Mucosa of descending colon (tissue), 3 donors: ENCODE measurements around the gene FBXO31. TPM values are rescaled to one million over a fixed set of nuclear protein-coding genes. Genes with fewer than 3 reads are reported as not detected.
A peak's percentile ranks its signal among the peaks of the same experiment; 100 is the strongest.

ENCODE experiments used
- ATAC-seq: fragments of 200-7000 bp; cut with Tn5 transposase; one replicate; pipeline ENCODE4 v1.9.1; 2020; ENCODE audit warnings: mild to moderate bottlenecking, moderate library complexity
- DNase-seq, 3 donors: peaks; one replicate each; pipeline ENCODE4 v3.0.0-alpha.2; 2020
- H3K36me3 ChIP-seq: fragments of 200-600 bp; one replicate; pipeline ENCODE4 v1.8.0; 2021; ENCODE audit warnings: low read depth, mild to moderate bottlenecking
- H3K4me1 ChIP-seq: fragments of 200-600 bp; one replicate; pipeline ENCODE4 v1.8.0; 2021; ENCODE audit warnings: low read depth, mild to moderate bottlenecking
- H3K4me3 ChIP-seq: fragments of 200-600 bp; one replicate; pipeline ENCODE4 v1.8.0; 2021; ENCODE audit warnings: mild to moderate bottlenecking
- H3K9me3 ChIP-seq: fragments of 200-600 bp; one replicate; pipeline ENCODE4 v1.8.0; 2021; ENCODE audit warnings: mild to moderate bottlenecking
- intact Hi-C, 2 donors: fragments of 100-400 bp; cut with DNase I in 1 of 2; cut with micrococcal nuclease in 1 of 2; formaldehyde crosslinking; loops; one replicate each; pipeline versions ENCODE4 v1.11.0 to v1.11.1; 2022; cut with DNase I, micrococcal nuclease
- total RNA-seq, 3 donors: library from RNA; stranded (reverse); fragmentation: NEBNext Ultra II Directional in 2 of 3; extraction: Animal tissue kit (Norgen Biotek cat#: 25700) in 2 of 3; gene quantifications; one replicate each; pipeline versions ENCODE4 v1.2.1 to v1.2.4, GENCODE V29; 2021 to 2023
- TF ChIP-seq, protein P1 (sequence below): fragments of 200-600 bp; IDR thresholded peaks from one replicate; pipeline ENCODE4 v1.8.0; 2022; ENCODE audit warnings: antibody characterized with exemption, mild to moderate bottlenecking
- donor health status: DM: no; HTN: no; CAD: no; lungs with moderate emphysema.
- donor health status: DM: no; HTN: no; CAD: no.
- donor health status: DM: no; HTN: yes; CAD: no.

FBXO31 gene
- total RNA-seq, 3 donors from 2014 or later = 54.2 to 104 (median 63.9) TPM

DNA sequence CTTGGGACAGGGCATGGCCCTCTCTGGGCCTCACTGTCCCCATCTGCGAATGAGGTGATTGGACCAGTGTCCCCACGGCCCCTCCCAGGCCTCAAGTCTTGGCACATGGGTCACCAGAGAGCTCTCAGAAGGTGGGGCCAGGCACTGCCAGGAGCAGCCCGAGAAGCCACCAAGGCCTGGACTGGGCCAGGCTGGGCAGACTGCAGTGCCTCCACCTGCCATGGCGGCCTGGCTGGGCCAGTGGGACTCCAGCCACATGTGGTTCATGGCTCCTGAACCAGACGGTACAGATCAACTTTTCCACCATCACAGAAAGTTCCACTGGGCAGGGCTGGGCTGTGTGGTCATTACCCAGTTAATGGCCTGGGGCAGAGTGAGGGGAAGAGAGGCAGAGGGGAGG, 86.2 kb downstream of the FBXO31 start:
- intact Hi-C loops = no loop called here
- TF ChIP-seq, protein P1, sequence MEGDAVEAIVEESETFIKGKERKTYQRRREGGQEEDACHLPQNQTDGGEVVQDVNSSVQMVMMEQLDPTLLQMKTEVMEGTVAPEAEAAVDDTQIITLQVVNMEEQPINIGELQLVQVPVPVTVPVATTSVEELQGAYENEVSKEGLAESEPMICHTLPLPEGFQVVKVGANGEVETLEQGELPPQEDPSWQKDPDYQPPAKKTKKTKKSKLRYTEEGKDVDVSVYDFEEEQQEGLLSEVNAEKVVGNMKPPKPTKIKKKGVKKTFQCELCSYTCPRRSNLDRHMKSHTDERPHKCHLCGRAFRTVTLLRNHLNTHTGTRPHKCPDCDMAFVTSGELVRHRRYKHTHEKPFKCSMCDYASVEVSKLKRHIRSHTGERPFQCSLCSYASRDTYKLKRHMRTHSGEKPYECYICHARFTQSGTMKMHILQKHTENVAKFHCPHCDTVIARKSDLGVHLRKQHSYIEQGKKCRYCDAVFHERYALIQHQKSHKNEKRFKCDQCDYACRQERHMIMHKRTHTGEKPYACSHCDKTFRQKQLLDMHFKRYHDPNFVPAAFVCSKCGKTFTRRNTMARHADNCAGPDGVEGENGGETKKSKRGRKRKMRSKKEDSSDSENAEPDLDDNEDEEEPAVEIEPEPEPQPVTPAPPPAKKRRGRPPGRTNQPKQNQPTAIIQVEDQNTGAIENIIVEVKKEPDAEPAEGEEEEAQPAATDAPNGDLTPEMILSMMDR = no peak
- ATAC-seq (no peak), DNase-seq (no peak)
- Histone ChIP-seq H3K4me1 (peaks cover 4% of the 10 kb centered on the region), H3K9me3 (no peaks in the 10 kb centered on the region), H3K4me3 (no peak overlapping the region), H3K36me3 (no peaks in the 10 kb centered on the region)

- no peak overlapping the region for H3K4me3 ChIP-seq
- TF ChIP-seq, protein P1 = no peak
- ATAC-seq = peak; percentile 83
- no peaks in the 10 kb centered on the region for H3K9me3 ChIP-seq
- peak; percentile 57 to 69 (median 67) for DNase-seq
- intact Hi-C loops = no loop called here
- no peaks in the 10 kb centered on the region for H3K36me3 ChIP-seq
- peaks cover 4% of the 10 kb centered on the region for H3K4me1 ChIP-seq
Observed at GRCh38 chr16:87295661-87296531, 87.7 kb downstream of the FBXO31 start.

DNA sequence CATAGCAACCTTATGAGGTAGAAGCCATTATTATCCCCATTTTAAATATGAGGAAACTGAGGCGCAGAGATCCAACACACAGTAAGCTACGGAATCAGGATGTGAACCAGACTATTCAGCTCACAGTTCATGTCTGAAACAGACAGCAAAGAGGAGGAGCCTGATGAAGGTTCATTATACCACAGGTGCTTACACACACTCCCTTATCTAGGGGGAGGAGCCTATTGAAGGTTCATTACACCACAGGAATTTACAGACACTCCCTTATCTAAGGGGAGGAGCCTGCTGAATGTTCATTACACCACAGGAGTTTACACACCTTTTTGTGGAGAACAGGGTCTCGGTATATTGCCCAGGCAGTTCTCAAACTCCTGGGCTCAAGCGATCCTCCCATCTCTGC, 88.3 kb downstream of the FBXO31 start:
- peak; percentile 94 for ATAC-seq
- Histone ChIP-seq H3K4me3 (no peak overlapping the region), H3K36me3 (no peaks in the 10 kb centered on the region), H3K4me1 (peaks cover 4% of the 10 kb centered on the region), H3K9me3 (no peaks in the 10 kb centered on the region)
- intact Hi-C loops = no loop called here
- peak in 1 of 3 donors; percentile 44 for DNase-seq
- TF ChIP-seq, protein P1 = no peak

DNA sequence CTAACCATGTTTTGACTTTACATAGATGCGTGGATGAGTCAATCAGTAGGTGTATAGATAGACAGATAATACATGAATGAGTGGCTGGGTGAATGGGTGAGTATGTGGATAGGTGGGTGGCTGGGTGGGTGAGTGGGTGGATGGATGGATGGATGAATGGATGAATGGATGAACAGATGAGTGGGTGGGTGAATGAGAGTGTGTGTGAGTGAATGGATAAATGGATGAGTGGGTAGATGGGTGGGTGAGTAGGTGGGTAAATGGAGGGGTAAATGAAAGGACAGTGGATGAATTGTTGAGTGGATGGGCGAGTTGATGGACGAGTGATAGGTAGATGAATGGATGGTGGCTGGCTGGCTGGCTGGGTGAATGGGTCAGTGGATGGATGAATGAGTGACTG, 89.6 kb downstream of the FBXO31 start:
- intact Hi-C loops = no loop called here
- H3K9me3 ChIP-seq = no peaks in the 10 kb centered on the region
- no peaks in the 10 kb centered on the region for H3K36me3 ChIP-seq
- no peak for DNase-seq
- TF ChIP-seq, protein P1 = no peak
- H3K4me1 ChIP-seq = peaks cover 4% of the 10 kb centered on the region
- H3K4me3 ChIP-seq = no peak overlapping the region
- ATAC-seq = no peak

- intact Hi-C loops = no loop called here
- Histone ChIP-seq H3K4me3 (no peak overlapping the region), H3K4me1 (peaks cover 4% of the 10 kb centered on the region), H3K36me3 (no peaks in the 10 kb centered on the region), H3K9me3 (no peaks in the 10 kb centered on the region)
- DNase-seq (no peak), ATAC-seq (no peak)
- TF ChIP-seq, protein P1 = no peak
Observed at GRCh38 chr16:87291944-87292343, 91.6 kb downstream of the FBXO31 start.
